H9 (cell line): ENCODE measurements around the gene MAOA. TPM values are rescaled to one million over a fixed set of nuclear protein-coding genes. Genes with fewer than 3 reads are reported as not detected.

Experiments
- DNase-seq: peaks from one replicate; pipeline ENCODE4 v3.0.0-alpha.2; 2017
- H2AFZ ChIP-seq: one replicate; pipeline ENCODE4 v1.6.1; 2013; ENCODE audit warnings: mild to moderate bottlenecking, low read length, control low read depth, moderate library complexity
- H2AK5ac ChIP-seq: 2 replicates; pipeline ENCODE4 v1.6.1; 2013; ENCODE audit warnings: low read length, control low read depth, mixed read lengths; ENCODE audit not compliant: insufficient read length
- H2BK120ac ChIP-seq: one replicate; pipeline ENCODE4 v1.6.1; 2013; ENCODE audit warnings: low read depth, mild to moderate bottlenecking, low read length, control low read depth, inconsistent platforms; ENCODE audit not compliant: poor library complexity, severe bottlenecking
- H2BK12ac ChIP-seq: 2 replicates; pipeline ENCODE4 v1.6.1; 2013; ENCODE audit warnings: low read length, control low read depth, mixed read lengths, low read depth; ENCODE audit not compliant: insufficient read length
- H2BK15ac ChIP-seq: 2 replicates; pipeline ENCODE4 v1.6.1; 2013; ENCODE audit warnings: low read depth, low read length, control low read depth
- H2BK20ac ChIP-seq: one replicate; pipeline ENCODE4 v1.6.1; 2013; ENCODE audit warnings: low read depth, mild to moderate bottlenecking, low read length, control low read depth, inconsistent platforms; ENCODE audit not compliant: poor library complexity, severe bottlenecking
- H2BK5ac ChIP-seq: 2 replicates; pipeline ENCODE4 v1.6.1; 2013; ENCODE audit warnings: low read length, control low read depth, mixed read lengths; ENCODE audit not compliant: insufficient read length
- H3K14ac ChIP-seq: 2 replicates; pipeline ENCODE4 v1.6.1; 2013; ENCODE audit warnings: low read length, control low read depth; ENCODE audit not compliant: insufficient read depth
- H3K18ac ChIP-seq: 2 replicates; pipeline ENCODE4 v1.6.1; 2013; ENCODE audit warnings: low read depth, mild to moderate bottlenecking, mixed read lengths, low read length, control low read depth; ENCODE audit not compliant: insufficient read length
- H3K23ac ChIP-seq: 2 replicates; pipeline ENCODE4 v1.6.1; 2013; ENCODE audit warnings: low read length, control low read depth, mixed read lengths, low read depth; ENCODE audit not compliant: insufficient read length
- H3K23me2 ChIP-seq: 2 replicates; pipeline ENCODE4 v1.6.1; 2013; ENCODE audit warnings: low read depth, mild to moderate bottlenecking, mixed read lengths, low read length, control low read depth; ENCODE audit not compliant: insufficient read length, poor library complexity, severe bottlenecking
- H3K27ac ChIP-seq: 2 replicates; pipeline ENCODE4 v1.5.1; 2013; ENCODE audit warnings: low read length, control low read depth, mixed read lengths, low read depth; ENCODE audit not compliant: insufficient read length
- H3K27me3 ChIP-seq: 2 replicates; pipeline ENCODE4 v1.6.1; 2013; ENCODE audit warnings: low read length, control low read depth, inconsistent platforms; ENCODE audit not compliant: insufficient read depth
- H3K4ac ChIP-seq: 2 replicates; pipeline ENCODE4 v1.6.1; 2013; ENCODE audit warnings: low read depth, mild to moderate bottlenecking, control low read depth, inconsistent platforms, low read length, moderate library complexity
- H3K4me1 ChIP-seq: 2 replicates; pipeline ENCODE4 v1.6.1; 2013; ENCODE audit warnings: low read length, control low read depth, inconsistent platforms; ENCODE audit not compliant: insufficient read depth
- H3K4me2 ChIP-seq: 2 replicates; pipeline ENCODE4 v1.6.1; 2013; ENCODE audit warnings: low read length, control low read depth, mixed read lengths; ENCODE audit not compliant: insufficient read length, insufficient read depth
- H3K56ac ChIP-seq: 2 replicates; pipeline ENCODE4 v1.6.1; 2013; ENCODE audit warnings: low read depth, mild to moderate bottlenecking, mixed read lengths, low read length, control low read depth; ENCODE audit not compliant: insufficient read length
- H3K79me1 ChIP-seq: 2 replicates; pipeline ENCODE4 v1.6.1; 2013; ENCODE audit warnings: low read depth, mild to moderate bottlenecking, moderate library complexity, low read length, control low read depth, inconsistent platforms; ENCODE audit not compliant: insufficient read depth, poor library complexity, severe bottlenecking
- H3K79me2 ChIP-seq: 2 replicates; pipeline ENCODE4 v1.6.1; 2013; ENCODE audit warnings: low read length, control low read depth, inconsistent platforms; ENCODE audit not compliant: insufficient read depth
- H3K9ac ChIP-seq: 2 replicates; pipeline ENCODE4 v1.6.1; 2013; ENCODE audit warnings: low read length, control low read depth, mixed read lengths; ENCODE audit not compliant: insufficient read length; ENCODE audit errors: extremely low read depth
- H3K9me3 ChIP-seq: one replicate; pipeline ENCODE4 v1.6.1; 2013; ENCODE audit warnings: low read depth, low read length, inconsistent platforms; ENCODE audit not compliant: control insufficient read depth
- H3T11ph ChIP-seq: one replicate; pipeline ENCODE4 v1.6.1; 2013; ENCODE audit warnings: mild to moderate bottlenecking, low read length, control low read depth, inconsistent platforms
- H4K20me1 ChIP-seq: one replicate; pipeline ENCODE4 v1.6.1; 2013; ENCODE audit not compliant: control insufficient read depth, insufficient read length, insufficient read depth
- H4K5ac ChIP-seq: 2 replicates; pipeline ENCODE4 v1.6.1; 2013; ENCODE audit warnings: low read depth, mild to moderate bottlenecking, mixed read lengths, low read length, control low read depth; ENCODE audit not compliant: insufficient read length
- H4K8ac ChIP-seq: replicated peaks from 2 replicates; pipeline ENCODE4 v1.6.1; 2013; ENCODE audit warnings: low read length, control low read depth, mixed read lengths, low read depth; ENCODE audit not compliant: insufficient read length
- H4K91ac ChIP-seq: 2 replicates; pipeline ENCODE4 v1.6.1; 2013; ENCODE audit warnings: low read depth, mild to moderate bottlenecking, moderate library complexity, mixed read lengths, low read length, control low read depth; ENCODE audit not compliant: insufficient read length
- H3K27ac Mint-ChIP-seq, 3 experiments: 2 replicates in 2 of 3; 3 replicates in 1 of 3; pipeline ENCODE4 v1.8.0; 2020 to 2021; ENCODE audit warnings: mixed read lengths in 3 of 3, mild to moderate bottlenecking in 1 of 3, moderate library complexity in 1 of 3
- H3K27me3 Mint-ChIP-seq: 2 replicates; pipeline ENCODE4 v1.8.0; 2021; ENCODE audit warnings: low read depth, mild to moderate bottlenecking, moderate library complexity, mixed read lengths
- H3K36me3 Mint-ChIP-seq, 3 experiments: 2 replicates in 2 of 3; 3 replicates in 1 of 3; pipeline ENCODE4 v1.8.0; 2020 to 2021; ENCODE audit warnings: low read depth in 3 of 3, mixed read lengths in 3 of 3; ENCODE audit not compliant: insufficient read depth in 1 of 3
- H3K4me1 Mint-ChIP-seq, 2 experiments: 2 replicates each; pipeline ENCODE4 v1.8.0; 2020; ENCODE audit warnings: mixed read lengths in 2 of 2
- H3K4me3 Mint-ChIP-seq, 2 experiments: 2 replicates in 1 of 2; 3 replicates in 1 of 2; pipeline ENCODE4 v1.8.0; 2020 to 2021; ENCODE audit warnings: mild to moderate bottlenecking in 2 of 2, mixed read lengths in 2 of 2, moderate library complexity in 1 of 2
- H3K9me3 Mint-ChIP-seq, 2 experiments: 2 replicates in 1 of 2; 3 replicates in 1 of 2; pipeline ENCODE4 v1.8.0; 2020; ENCODE audit warnings: mild to moderate bottlenecking in 2 of 2, mixed read lengths in 2 of 2, moderate library complexity in 1 of 2
- WGBS: extraction: QIAGEN DNeasy Blood & Tissue Kit; methylation state at CpG from one replicate; pipeline ENCODE4 v1.1.7; 2013; ENCODE audit warnings: missing lambda C conversion rate, low lambda C conversion rate, mixed read lengths; ENCODE audit not compliant: insufficient read length; ENCODE audit errors: extremely low coverage; 5-methylcytosine and 5-hydroxymethylcytosine counted together
- total RNA-seq: library from RNA; stranded (reverse); gene quantifications from 2 replicates; pipeline ENCODE4 v1.2.1, GENCODE V29; 2021
- TF ChIP-seq, protein P1 (sequence below): fragments of 200-600 bp; sonication (generic); conservative IDR thresholded peaks from 3 replicates; pipeline ENCODE4 v1.8.0; 2021; ENCODE audit warnings: antibody characterized with exemption, mild to moderate bottlenecking

Gene MAOA
- total RNA-seq, 1 experiment from 2014 or later = 0.28 TPM

DNA sequence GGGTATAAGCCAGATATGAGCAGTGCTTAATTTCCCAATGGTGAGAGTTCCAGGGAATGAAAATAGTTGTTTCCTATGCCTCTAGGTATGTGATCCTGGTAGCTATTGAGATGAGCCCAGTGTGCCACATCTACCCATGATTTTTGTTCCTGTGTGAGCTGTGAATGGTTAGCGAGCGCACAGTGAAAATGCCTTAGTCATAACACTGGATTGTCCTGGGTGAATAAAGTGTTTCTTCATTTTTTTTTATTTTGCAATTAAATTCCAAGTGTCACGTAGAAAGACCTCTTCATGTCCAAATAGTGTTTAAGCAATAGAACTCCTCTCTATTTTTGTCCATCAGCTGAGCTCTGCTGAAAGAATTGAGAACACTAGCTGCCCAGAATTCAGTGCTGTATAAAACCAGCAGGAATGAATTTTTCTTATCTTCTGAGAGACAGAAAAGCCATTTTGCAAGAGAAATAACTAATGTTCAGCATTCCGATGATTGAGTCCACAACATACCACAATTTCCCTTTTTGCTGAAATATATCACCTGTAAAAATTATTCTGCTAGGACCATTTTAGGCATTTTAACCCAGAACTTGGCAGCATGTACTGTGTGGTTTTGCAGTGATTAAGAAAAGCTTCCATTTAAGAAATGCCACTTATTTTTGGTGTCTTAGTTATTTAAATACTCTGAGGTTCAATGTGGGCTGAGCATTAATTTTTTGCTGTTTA, 5.6 kb downstream of the MAOA start:
- H3T11ph ChIP-seq = no peak overlapping the region

More for the DNA sequence above, 5.6 kb downstream of the MAOA start:
- Histone ChIP-seq H2AFZ (no peak overlapping the region), H3K79me1 (no peaks in the 10 kb centered on the region), H3K23me2 (no peaks in the 10 kb centered on the region), H4K91ac (no peak overlapping the region), H3K79me2 (no peaks in the 10 kb centered on the region), H3K9ac (no peak overlapping the region), H2BK120ac (no peak overlapping the region), H4K5ac (no peak overlapping the region), H4K8ac (no peak overlapping the region), H3K14ac (no peak overlapping the region), H3K23ac (no peak overlapping the region), H2BK20ac (no peak overlapping the region), H3K9me3 (no peaks in the 10 kb centered on the region), H3K4ac (no peak overlapping the region), H2BK12ac (no peak overlapping the region), H3K4me2 (no peak overlapping the region), H2BK5ac (no peak overlapping the region), H3K18ac (no peak overlapping the region), H3K27me3 (no peaks in the 10 kb centered on the region), H3K27ac (no peak overlapping the region), H4K20me1 (no peaks in the 10 kb centered on the region), H3K4me1 (no peaks in the 10 kb centered on the region), H3K56ac (no peak overlapping the region), H2BK15ac (no peak overlapping the region), H2AK5ac (no peak overlapping the region)
- no CpG with 5 or more reads among the region's 4 CpGs for WGBS
- Mint-ChIP-seq H3K4me1 (peaks cover 2 to 3% of the 10 kb centered on the region in 2 experiments; a peak in 3 of 4 replicates), H3K36me3 (peaks cover 0 to 2% (median 0%) of the 10 kb centered on the region in 3 experiments; a peak in 1 of 7 replicates), H3K9me3 (peaks cover 17 to 27% of the 10 kb centered on the region in 2 experiments), H3K4me3 (no peak overlapping the region), H3K27me3 (no peaks in the 10 kb centered on the region; the same call in 1 of the 2 replicates), H3K27ac (no peak overlapping the region)
- TF ChIP-seq, protein P1, sequence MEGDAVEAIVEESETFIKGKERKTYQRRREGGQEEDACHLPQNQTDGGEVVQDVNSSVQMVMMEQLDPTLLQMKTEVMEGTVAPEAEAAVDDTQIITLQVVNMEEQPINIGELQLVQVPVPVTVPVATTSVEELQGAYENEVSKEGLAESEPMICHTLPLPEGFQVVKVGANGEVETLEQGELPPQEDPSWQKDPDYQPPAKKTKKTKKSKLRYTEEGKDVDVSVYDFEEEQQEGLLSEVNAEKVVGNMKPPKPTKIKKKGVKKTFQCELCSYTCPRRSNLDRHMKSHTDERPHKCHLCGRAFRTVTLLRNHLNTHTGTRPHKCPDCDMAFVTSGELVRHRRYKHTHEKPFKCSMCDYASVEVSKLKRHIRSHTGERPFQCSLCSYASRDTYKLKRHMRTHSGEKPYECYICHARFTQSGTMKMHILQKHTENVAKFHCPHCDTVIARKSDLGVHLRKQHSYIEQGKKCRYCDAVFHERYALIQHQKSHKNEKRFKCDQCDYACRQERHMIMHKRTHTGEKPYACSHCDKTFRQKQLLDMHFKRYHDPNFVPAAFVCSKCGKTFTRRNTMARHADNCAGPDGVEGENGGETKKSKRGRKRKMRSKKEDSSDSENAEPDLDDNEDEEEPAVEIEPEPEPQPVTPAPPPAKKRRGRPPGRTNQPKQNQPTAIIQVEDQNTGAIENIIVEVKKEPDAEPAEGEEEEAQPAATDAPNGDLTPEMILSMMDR = no peak
- no peak for DNase-seq
